ENCODE measurements around the gene GTPBP10.

DNA sequence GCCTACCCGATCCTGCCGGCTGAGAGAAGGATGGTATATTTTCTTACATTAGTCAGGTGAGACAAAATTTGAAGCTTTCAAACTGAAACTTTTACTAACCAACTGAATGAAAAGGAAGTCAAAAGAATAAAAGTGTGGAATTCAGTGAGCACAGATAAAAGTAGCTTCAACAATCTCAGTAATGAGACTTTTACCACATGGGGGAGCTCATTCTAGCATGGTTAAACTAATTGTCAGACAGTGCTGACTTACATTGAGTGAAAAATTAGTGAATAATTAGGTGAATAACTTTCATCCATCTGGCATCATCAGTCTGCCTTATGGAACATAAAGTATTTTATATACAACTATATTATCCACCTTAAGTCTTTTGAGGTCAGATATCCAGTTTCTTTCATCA is 33.8 kb upstream of the GTPBP10 start:
- TF ChIP-seq CTCF (IDR thresholded peaks at IDR 0.05): no peak
- no peak for TF ChIP-seq EP300 (IDR thresholded peaks at IDR 0.05)
- no peak for TF ChIP-seq POLR2A (IDR thresholded peaks at IDR 0.05)
- no peak for TF ChIP-seq POLR2AphosphoS5 (IDR thresholded peaks at IDR 0.05)

All from sigmoid colon (tissue), 4 donors.